ENCODE results near the gene VPS35L.

VPS35L gene

GRCh38 chr16:19555938-19556771 lies 652 bp downstream of the VPS35L start:
- peak; percentile 31 for TF ChIP-seq CTCF (IDR thresholded peaks at IDR 0.05; ENCODE audit: low read depth, low read length)
- peak; percentile 27 to 61 for DNase-seq (ENCODE audit: low read depth in 2 of 2)
- peak overlapping the region; percentile 90 to 92 for H3K4me3 ChIP-seq (replicated peaks in 1 of 2; ENCODE audit: low read depth in 2 of 2, low read length in 2 of 2)

- no peak overlapping the region for H3K4me3 ChIP-seq (replicated peaks in 1 of 2; ENCODE audit: low read depth in 2 of 2, low read length in 2 of 2)
- peak; percentile 57 for TF ChIP-seq CTCF (IDR thresholded peaks at IDR 0.05; ENCODE audit: low read depth, low read length)
- peak; percentile 80 to 81 for DNase-seq (ENCODE audit: low read depth in 2 of 2)
These were observed 3.9 kb downstream of the VPS35L start for GRCh38 chr16:19559242-19559910.

GRCh38 chr16:19560078-19560477 lies 4.6 kb downstream of the VPS35L start:
- no peak overlapping the region for H3K4me3 ChIP-seq (replicated peaks in 1 of 2; ENCODE audit: low read depth in 2 of 2, low read length in 2 of 2)
- TF ChIP-seq CTCF (IDR thresholded peaks at IDR 0.05; ENCODE audit: low read depth, low read length): no peak
- DNase-seq (ENCODE audit: low read depth in 2 of 2): no peak

- DNase-seq (ENCODE audit: low read depth in 2 of 2): no peak
- no peak overlapping the region for H3K4me3 ChIP-seq (replicated peaks in 1 of 2; ENCODE audit: low read depth in 2 of 2, low read length in 2 of 2)
- no peak for TF ChIP-seq CTCF (IDR thresholded peaks at IDR 0.05; ENCODE audit: low read depth, low read length)
These were observed 7.9 kb downstream of the VPS35L start for GRCh38 chr16:19563377-19563776.

- no peak for DNase-seq (ENCODE audit: low read depth in 2 of 2)
These were observed 10.9 kb downstream of the VPS35L start for GRCh38 chr16:19566362-19566761.

GRCh38 chr16:19567560-19567959 lies 12.1 kb downstream of the VPS35L start:
- no peak for TF ChIP-seq CTCF (IDR thresholded peaks at IDR 0.05; ENCODE audit: low read depth, low read length)
- H3K4me3 ChIP-seq (replicated peaks in 1 of 2; ENCODE audit: low read depth in 2 of 2, low read length in 2 of 2): no peak overlapping the region
- no peak for DNase-seq (ENCODE audit: low read depth in 2 of 2)

More at GRCh38 chr16:19566362-19566761, 10.9 kb downstream of the VPS35L start:
- H3K4me3 ChIP-seq (replicated peaks in 1 of 2; ENCODE audit: low read depth in 2 of 2, low read length in 2 of 2): no peak overlapping the region
- TF ChIP-seq CTCF (IDR thresholded peaks at IDR 0.05; ENCODE audit: low read depth, low read length): no peak
